ENCODE data around the gene PLEKHA7.

PLEKHA7 gene

GRCh38 chr11:16771350-16772140 is 242.7 kb downstream of the PLEKHA7 start:
- no peak for TF ChIP-seq ZC3H10 (CRISPR knock-in tag; IDR thresholded peaks at IDR 0.05)
- TF ChIP-seq CSDC2 (CRISPR knock-in tag; IDR thresholded peaks at IDR 0.05) = no peak
- TF ChIP-seq TSHZ2 (CRISPR knock-in tag; IDR thresholded peaks at IDR 0.05) = no peak
- TF ChIP-seq ISL1 (CRISPR knock-in tag; IDR thresholded peaks at IDR 0.05) = no peak
- TF ChIP-seq ZNF70 (CRISPR knock-in tag; IDR thresholded peaks at IDR 0.05) = no peak
- TF ChIP-seq GLIS3 (CRISPR knock-in tag; IDR thresholded peaks at IDR 0.05) = no peak
- TF ChIP-seq RARB (CRISPR knock-in tag; IDR thresholded peaks at IDR 0.05) = no peak
- TF ChIP-seq PPARA (CRISPR knock-in tag; IDR thresholded peaks at IDR 0.05; ENCODE audit: borderline replicate concordance) = no peak
- TF ChIP-seq ARNTL (CRISPR knock-in tag; IDR thresholded peaks at IDR 0.05; ENCODE audit: borderline replicate concordance, low read depth) = no peak
- TF ChIP-seq CREB5 (CRISPR knock-in tag; IDR thresholded peaks at IDR 0.05; ENCODE audit: low read depth) = no peak
- TF ChIP-seq CSRNP3 (CRISPR knock-in tag; IDR thresholded peaks at IDR 0.05) = no peak
- no peak for TF ChIP-seq SNAI2 (CRISPR knock-in tag; IDR thresholded peaks at IDR 0.05)
- ATAC-seq = no peak

- TF ChIP-seq PPARA (CRISPR knock-in tag; IDR thresholded peaks at IDR 0.05; ENCODE audit: borderline replicate concordance) = no peak
- TF ChIP-seq ISL1 (CRISPR knock-in tag; IDR thresholded peaks at IDR 0.05) = no peak
- no peak for TF ChIP-seq ZFP30 (CRISPR knock-in tag; IDR thresholded peaks at IDR 0.05)
- no peak for TF ChIP-seq ESRRG (CRISPR knock-in tag; IDR thresholded peaks at IDR 0.05)
- no peak for TF ChIP-seq ARNTL (CRISPR knock-in tag; IDR thresholded peaks at IDR 0.05; ENCODE audit: borderline replicate concordance, low read depth)
- TF ChIP-seq ZNF565 (CRISPR knock-in tag; conservative IDR thresholded peaks at IDR 0.05; ENCODE audit: low read depth) = no peak
- TF ChIP-seq POU6F1 (CRISPR knock-in tag; IDR thresholded peaks at IDR 0.05; ENCODE audit: borderline replicate concordance, low read depth) = no peak
- TF ChIP-seq GLIS3 (CRISPR knock-in tag; IDR thresholded peaks at IDR 0.05) = no peak
- no peak for TF ChIP-seq TCF4 (CRISPR knock-in tag; IDR thresholded peaks at IDR 0.05; ENCODE audit: borderline replicate concordance)
- TF ChIP-seq ZC3H10 (CRISPR knock-in tag; IDR thresholded peaks at IDR 0.05) = no peak
- TF ChIP-seq RARB (CRISPR knock-in tag; IDR thresholded peaks at IDR 0.05) = no peak
- no peak for TF ChIP-seq PATZ1 (CRISPR knock-in tag; IDR thresholded peaks at IDR 0.05; ENCODE audit: borderline replicate concordance)
- TF ChIP-seq SNAI2 (CRISPR knock-in tag; IDR thresholded peaks at IDR 0.05) = no peak
- TF ChIP-seq ZNF70 (CRISPR knock-in tag; IDR thresholded peaks at IDR 0.05) = no peak
- TF ChIP-seq TSHZ2 (CRISPR knock-in tag; IDR thresholded peaks at IDR 0.05) = no peak
- TF ChIP-seq OSR1 (CRISPR knock-in tag; IDR thresholded peaks at IDR 0.05) = no peak
- no peak for TF ChIP-seq CSRNP3 (CRISPR knock-in tag; IDR thresholded peaks at IDR 0.05)
- no peak for ATAC-seq
Observed at GRCh38 chr11:16770016-16770415, 244.2 kb downstream of the PLEKHA7 start.

All from SK-N-SH treated with all-trans-retinoic acid at 6 μM for 48 hours (cell line).